Kidney epithelial cell (primary cell): Measurements from ENCODE around the gene UMAD1. TPM values are rescaled to one million over a fixed set of nuclear protein-coding genes. Genes with fewer than 3 reads are reported as not detected.

Source experiments
- DNase-seq: peaks from one replicate; pipeline ENCODE4 v3.0.0-alpha.2; 2010; ENCODE audit warnings: low read depth
- H3K27me3 ChIP-seq: 2 replicates; pipeline ENCODE4 v1.6.0; 2011; ENCODE audit warnings: low read length; ENCODE audit not compliant: control insufficient read depth, insufficient read depth
- H3K36me3 ChIP-seq: 2 replicates; pipeline ENCODE4 v1.5.1; 2011; ENCODE audit warnings: low read length; ENCODE audit not compliant: control insufficient read depth, insufficient read depth
- H3K4me3 ChIP-seq: 2 replicates; pipeline ENCODE4 v1.5.1; 2011; ENCODE audit warnings: low read depth, mild to moderate bottlenecking, control low read depth, low read length
- total RNA-seq: library from RNA; depleted of rRNA; stranded (reverse); fragments of >200 nt; gene quantifications from 2 replicates; pipeline ENCODE4 v1.2.3, GENCODE V29; 2015
- TF ChIP-seq, protein P1 (sequence below): IDR thresholded peaks from 2 replicates; pipeline ENCODE4 v1.5.1; 2011; ENCODE audit warnings: mild to moderate bottlenecking, moderate library complexity, low read length, control low read depth, inconsistent platforms; ENCODE audit not compliant: insufficient read depth, poor library complexity, severe bottlenecking

The UMAD1 gene
- total RNA-seq, 1 donor from 2014 or later = 10.7 TPM

DNA sequence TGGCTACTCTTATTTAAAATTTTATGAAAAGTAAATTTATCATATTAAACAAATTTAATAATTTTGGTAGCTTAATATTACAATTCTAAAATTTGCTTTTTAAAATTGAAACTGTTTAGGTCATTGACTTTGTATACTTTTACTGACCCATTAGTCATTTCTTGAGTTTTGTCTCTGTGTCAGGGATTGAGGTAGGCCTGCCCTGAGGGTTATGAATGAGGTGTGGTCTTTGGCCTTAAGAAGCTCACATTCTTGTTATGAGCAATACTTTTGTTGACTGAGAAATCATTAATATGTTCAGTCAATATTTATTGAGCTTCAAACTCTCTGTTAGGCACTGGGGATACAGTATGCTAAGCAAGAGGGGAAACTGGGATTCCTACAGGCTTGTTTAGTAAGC is 124.9 kb downstream of the UMAD1 start:
- no peaks in the 10 kb centered on the region for H3K27me3 ChIP-seq
- TF ChIP-seq, protein P1, sequence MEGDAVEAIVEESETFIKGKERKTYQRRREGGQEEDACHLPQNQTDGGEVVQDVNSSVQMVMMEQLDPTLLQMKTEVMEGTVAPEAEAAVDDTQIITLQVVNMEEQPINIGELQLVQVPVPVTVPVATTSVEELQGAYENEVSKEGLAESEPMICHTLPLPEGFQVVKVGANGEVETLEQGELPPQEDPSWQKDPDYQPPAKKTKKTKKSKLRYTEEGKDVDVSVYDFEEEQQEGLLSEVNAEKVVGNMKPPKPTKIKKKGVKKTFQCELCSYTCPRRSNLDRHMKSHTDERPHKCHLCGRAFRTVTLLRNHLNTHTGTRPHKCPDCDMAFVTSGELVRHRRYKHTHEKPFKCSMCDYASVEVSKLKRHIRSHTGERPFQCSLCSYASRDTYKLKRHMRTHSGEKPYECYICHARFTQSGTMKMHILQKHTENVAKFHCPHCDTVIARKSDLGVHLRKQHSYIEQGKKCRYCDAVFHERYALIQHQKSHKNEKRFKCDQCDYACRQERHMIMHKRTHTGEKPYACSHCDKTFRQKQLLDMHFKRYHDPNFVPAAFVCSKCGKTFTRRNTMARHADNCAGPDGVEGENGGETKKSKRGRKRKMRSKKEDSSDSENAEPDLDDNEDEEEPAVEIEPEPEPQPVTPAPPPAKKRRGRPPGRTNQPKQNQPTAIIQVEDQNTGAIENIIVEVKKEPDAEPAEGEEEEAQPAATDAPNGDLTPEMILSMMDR = no peak
- H3K4me3 ChIP-seq = no peak overlapping the region
- no peaks in the 10 kb centered on the region for H3K36me3 ChIP-seq
- no peak for DNase-seq

- Histone ChIP-seq H3K36me3 (no peaks in the 10 kb centered on the region), H3K4me3 (no peak overlapping the region), H3K27me3 (no peaks in the 10 kb centered on the region)
- DNase-seq = no peak
- TF ChIP-seq, protein P1 = no peak
These were observed 126.1 kb downstream of the UMAD1 start for GRCh38 chr7:7766671-7767070.

GRCh38 chr7:7768977-7769709 is 128.6 kb downstream of the UMAD1 start:
- TF ChIP-seq, protein P1 = no peak
- no peaks in the 10 kb centered on the region for H3K27me3 ChIP-seq
- no peak overlapping the region for H3K4me3 ChIP-seq
- H3K36me3 ChIP-seq = no peaks in the 10 kb centered on the region
- no peak for DNase-seq

GRCh38 chr7:7769710-7770627 is 129.4 kb downstream of the UMAD1 start:
- H3K36me3 ChIP-seq = no peaks in the 10 kb centered on the region
- no peaks in the 10 kb centered on the region for H3K27me3 ChIP-seq
- no peak for DNase-seq
- TF ChIP-seq, protein P1 = no peak
- no peak overlapping the region for H3K4me3 ChIP-seq

DNA sequence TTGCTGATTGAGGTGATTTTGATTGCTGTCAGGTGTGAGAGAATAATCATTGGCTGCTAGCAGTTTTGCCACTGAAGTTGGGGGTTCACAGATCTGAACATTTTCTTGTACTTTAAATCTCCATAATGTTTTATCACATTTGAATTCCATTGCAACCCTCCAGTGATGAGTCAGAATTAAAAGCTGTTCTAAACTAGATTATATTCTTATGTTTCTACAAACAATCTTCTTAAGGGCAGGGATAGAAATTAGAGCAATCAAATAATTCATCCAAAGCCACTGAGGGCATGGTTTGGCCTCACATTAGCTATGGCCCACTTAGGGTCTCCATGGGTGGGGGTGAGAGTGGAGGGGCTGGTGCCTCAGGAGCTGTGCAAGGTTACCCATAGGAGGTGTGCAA is 130.9 kb downstream of the UMAD1 start:
- no peaks in the 10 kb centered on the region for H3K27me3 ChIP-seq
- DNase-seq = no peak
- TF ChIP-seq, protein P1 = no peak

More for the DNA sequence above, 130.9 kb downstream of the UMAD1 start:
- no peaks in the 10 kb centered on the region for H3K36me3 ChIP-seq
- no peak overlapping the region for H3K4me3 ChIP-seq
